DMS 273 (cell line): ENCODE measurements around the gene ADAMTS17.
A peak's percentile ranks its signal among the peaks of the same experiment; 100 is the strongest.

Source experiments
- DNase-seq: peaks from one replicate; lab custom pipeline; 2025; ENCODE audit not compliant: unreplicated experiment; lab: John Stamatoyannopoulos, UW

The ADAMTS17 gene

DNA sequence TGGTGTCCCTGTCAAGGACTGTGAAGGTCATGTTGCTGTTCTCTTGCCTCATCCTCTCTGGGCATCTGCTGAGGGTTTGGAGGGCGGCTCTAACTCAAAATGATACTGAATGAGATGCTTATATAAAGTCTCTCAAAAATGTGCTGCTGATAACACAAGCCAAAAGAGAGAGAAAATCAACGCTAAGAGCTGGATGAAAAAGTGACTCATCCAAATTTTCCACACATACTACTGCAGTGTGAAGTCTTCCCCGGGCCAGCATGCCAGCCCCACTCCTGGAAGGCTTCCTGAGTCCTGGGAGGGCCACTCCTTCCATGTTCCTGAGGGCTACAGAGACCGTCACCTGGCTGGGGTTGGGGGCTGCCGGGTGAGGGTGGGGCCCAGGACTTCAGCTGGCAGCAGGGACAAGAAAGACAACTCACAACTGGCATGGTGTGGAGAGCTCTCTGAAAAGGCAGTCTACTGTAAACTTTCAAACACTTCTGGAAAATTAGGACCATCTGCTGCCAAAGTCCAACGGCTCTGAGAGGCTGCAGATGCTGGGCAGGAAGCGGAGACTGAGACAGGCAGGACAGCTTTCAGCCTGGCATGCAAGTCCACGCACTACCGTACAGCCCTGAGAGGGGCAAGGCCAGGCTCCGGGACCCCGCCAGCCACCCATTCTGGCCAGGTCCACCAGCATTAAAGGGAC is 200.3 kb downstream of the ADAMTS17 start:
- DNase-seq: peak; percentile 18

DNA sequence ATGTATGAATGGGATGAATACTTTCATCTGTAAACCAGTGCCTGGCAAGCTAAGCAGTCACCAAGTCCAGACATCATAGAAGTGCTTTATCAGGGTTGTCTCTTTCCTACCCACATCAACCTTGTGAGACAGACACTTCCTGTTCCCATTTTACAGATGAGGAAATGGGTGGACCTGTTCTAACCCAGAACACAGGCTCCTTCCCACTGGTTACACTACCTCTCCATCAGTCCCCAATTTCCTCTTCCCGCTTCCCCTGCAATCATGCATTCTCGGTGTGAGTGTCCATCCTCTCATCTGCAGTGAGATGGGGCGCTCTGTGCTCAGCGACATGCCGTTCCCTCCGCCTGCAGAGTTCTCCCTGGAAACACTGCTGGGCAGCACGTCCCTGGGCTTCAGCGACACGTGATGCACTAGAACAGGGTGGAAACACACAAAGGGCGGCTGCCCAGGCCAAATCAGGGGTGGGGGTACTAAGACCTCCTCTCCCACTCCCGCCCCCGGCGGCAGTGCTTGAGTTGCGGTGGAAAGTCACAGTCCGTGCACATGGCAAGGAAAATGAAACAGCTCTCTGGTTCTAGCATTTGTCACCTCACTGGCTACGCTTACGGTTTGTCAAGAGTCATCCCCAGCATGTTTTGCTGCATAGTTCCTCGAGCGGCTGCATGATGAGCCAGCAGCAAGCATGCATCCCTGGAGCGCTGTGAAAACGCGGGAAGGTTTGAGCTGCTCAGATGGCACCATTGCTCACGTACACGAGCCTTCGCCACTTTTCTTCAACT is 201.1 kb downstream of the ADAMTS17 start:
- DNase-seq: no peak

DNA sequence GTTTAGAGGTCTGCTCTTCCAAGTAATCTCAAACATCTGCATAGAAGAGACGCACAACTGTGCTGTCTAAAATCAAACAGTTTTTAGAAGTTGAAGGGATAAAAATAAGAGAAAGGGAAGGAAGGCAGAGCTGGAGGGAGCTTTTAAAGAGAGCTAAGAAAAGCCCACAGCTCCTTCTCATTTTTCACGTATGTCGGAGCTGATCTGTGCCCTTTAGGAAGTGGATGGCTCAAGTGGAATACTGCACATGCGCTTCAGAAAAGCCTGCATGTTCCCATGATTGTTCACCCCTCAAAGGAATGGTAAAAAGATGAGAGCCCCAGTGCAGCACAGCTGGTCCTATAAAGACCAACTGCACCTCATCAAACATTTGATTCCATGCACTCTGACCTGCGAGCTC is 207.2 kb downstream of the ADAMTS17 start:
- DNase-seq: no peak

- DNase-seq: no peak
Observed at GRCh38 chr15:100134089-100134583, 207.6 kb downstream of the ADAMTS17 start.

- no peak for DNase-seq
Observed at GRCh38 chr15:100133001-100133400, 208.8 kb downstream of the ADAMTS17 start.

GRCh38 chr15:100132309-100132708 is 209.5 kb downstream of the ADAMTS17 start:
- DNase-seq: no peak

DNA sequence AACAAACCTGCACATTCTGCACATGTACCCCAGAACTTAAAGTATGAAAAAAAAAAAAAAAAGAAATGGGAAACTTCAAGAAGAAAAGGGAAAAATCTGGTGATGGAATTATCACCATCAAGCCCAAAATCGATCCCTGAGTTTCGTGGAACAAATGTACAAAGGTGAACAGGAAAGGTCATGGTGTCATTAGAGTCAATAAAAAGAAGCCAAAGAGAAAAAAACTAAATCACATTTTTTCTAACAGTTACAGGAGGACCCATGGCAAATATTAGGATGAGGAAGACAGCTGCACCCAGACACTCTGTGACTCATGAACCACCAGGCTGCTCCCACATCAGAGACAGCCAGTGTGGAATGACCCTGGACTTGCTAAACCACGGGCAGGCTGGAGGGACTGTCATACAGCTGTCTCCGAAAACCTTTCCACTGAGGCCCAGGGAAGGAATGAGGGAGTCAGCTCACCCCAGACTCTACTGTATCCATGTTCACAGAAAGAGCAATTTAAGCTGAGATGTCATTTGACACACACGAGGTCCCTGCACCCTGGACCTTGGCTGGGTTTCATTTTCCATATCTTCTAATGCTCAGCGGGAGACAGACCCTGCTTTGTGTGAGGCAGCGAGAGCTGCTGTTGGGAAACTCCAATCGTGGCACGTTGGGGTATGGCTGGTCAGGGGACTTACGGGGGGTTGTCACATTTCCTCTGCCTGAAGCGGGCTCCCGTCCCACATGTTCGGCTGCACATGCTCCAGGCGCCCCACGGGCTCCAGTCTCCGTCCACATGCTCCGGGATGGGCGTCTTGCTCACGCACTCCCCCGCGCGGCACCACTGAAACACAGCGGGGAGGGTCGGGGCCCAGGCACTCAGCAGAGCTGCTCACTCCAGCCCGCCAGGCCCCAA is 210.2 kb downstream of the ADAMTS17 start:
- DNase-seq: no peak

GRCh38 chr15:100129677-100130076 is 212.1 kb downstream of the ADAMTS17 start:
- peak; percentile 1 for DNase-seq

- DNase-seq: peak; percentile 26
Observed at GRCh38 chr15:100125401-100126191, 216.2 kb downstream of the ADAMTS17 start.

- no peak for DNase-seq
Observed at GRCh38 chr15:100124936-100125335, 216.8 kb downstream of the ADAMTS17 start.

DNA sequence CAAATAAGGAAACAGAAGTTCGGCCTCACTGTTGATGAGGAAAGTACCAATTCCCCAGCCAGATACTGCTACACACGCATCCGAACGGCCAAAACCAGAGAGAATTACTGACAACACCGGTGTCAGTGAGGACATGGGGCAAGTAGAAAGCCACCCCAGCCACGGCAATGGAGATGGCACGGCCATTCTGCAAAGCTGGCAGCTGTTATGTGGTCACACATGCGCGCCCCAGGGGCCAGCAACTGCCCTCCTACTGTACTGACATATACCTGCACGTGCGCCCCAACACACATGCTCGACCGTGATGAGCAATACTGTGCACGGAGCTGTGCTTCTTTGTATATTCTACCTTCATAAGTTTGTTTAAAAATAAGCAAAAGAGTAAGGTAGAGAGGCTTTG is 217.4 kb downstream of the ADAMTS17 start:
- DNase-seq: no peak

- no peak for DNase-seq
Observed at GRCh38 chr15:100123611-100124010, 218.2 kb downstream of the ADAMTS17 start.

DNA sequence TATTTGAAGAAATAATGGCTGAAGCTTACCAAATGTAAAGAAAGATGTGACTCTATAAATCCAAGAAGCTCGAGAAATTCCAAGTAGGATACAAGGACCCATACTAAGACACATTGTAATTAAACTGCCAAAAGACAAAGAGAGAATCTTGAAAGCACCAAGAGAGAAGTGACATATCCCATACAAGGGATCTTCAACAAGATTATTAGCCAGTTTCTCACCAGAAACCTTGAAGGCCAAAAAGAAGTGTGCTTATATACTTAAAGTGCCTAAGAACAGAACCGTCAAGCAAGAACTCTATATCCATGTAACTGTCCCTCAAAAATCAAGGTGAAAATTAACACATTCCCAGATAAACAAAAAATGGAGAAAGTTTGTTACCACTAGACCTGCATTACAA is 220.5 kb downstream of the ADAMTS17 start:
- DNase-seq: no peak

DNA sequence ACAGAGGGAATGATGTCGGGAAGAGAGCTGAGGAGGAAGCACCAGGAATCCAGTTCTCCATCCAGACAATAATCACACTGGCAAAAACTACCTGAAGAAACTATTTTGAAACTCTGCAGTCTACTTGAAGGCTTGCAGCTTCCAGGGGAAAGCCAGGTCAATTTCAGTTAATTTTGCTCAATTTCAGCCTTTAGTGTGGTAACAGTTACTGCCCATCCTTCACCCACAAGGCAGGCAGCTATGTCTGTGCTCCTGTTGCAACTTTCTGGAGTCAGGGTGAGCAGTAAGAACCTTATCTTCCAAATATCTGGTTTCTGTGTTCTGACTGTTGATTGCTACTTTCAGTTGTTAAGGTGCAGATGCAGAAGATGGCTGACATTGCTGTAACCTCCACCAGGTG is 221.7 kb downstream of the ADAMTS17 start:
- no peak for DNase-seq

DNA sequence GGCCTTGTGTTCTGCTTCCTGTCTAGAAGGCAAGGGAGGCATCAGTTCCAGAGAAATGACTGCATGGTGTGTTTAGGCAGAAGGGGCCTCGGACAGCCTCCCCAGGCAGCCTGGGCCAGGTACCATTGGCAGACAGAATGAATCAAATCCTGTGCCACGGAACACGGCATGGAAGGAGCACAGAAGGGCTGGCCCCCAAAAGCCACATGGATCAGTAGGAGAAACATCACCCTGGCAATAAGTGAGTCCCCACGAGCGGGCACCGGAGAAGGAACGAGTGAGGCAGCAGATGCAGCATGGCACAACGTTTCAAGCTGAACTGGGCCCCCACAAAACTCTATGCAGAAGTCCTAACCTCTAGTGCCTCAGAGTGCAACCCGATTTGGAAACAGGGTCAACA is 223.2 kb downstream of the ADAMTS17 start:
- no peak for DNase-seq

DNA sequence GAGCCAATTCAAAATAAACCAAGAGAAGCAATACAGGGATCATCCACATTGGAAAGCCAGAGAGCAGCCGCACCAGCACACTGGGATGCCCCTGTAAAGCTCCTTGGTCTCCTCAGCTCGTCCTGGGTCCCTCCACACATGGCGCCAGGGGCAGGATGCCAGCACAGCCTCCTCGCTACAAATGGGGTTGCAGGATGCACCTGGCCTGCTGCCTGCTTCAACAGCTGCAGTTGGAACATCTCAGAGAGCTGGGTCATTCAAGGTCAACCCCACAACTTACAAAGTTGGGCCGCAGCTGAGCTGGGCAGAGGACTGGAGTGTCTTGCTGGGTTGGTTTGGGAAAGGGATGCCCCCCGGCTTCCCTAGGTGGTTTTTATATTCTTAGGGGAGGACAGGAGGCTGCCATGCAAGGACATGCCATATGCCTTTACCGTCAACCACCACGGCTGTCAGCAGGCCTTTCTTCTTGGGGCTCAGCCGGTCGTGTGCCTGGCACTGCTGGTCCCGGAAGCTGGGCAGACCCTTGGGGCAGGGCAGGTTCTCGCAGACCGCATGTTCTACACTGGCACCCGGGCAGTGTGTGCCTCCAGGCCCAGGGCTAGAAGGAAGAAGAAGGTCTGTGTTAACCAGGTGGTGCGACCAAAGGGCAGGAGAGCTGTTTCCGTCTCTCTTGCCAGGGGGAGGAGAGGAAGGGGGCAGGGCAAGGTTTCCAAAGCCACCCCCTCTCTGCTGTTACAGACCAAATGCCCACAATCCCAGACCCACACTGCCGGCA is 225.2 kb downstream of the ADAMTS17 start:
- DNase-seq: peak; percentile 63

DNA sequence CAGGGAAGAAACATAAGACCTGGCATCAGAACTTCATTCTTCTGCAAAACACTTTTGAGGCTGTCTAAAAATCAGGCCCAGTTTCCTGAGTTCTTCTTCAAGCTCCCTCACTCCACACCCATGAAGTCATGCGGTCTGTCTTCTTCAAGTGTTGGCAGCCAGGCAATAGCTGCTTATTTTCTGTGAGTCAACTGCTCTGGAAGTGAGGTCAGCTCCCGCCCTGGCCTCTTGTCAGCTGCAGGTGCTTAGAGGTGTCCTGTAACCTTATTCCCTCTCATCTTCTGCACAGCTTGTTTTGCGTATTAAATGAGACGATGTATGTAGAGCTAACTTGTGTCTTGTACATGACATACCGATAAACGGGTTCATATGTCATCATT is 226.1 kb downstream of the ADAMTS17 start:
- DNase-seq: no peak

- no peak for DNase-seq
Observed at GRCh38 chr15:100115066-100115710, 226.6 kb downstream of the ADAMTS17 start.

DNA sequence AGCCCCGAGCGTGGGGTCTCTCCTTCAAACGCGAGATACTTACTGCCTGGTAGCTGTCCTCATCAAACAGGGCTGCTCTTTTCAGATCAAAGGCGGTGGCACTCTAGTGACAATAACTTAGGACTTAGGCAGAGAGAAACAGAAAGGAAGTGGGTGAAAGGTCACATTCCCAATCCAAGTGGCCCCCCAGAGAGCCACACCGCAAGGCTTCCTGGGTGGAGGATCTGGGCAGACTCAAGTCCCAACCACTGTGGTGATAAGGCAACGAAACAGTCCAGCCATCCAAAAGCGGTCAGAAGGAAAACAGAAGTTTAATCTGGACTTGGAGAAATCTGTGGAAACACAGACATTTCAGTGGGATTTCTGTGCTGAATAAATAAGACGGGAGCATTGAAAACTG is 227.2 kb downstream of the ADAMTS17 start:
- no peak for DNase-seq
